GM13977 (cell line): ENCODE results near the gene COL4A1.

ENCODE experiments used
- DNase-seq: peaks from one replicate; pipeline ENCODE4 v3.0.0; 2012; ENCODE audit warnings: low spot score
- CTCF ChIP-seq: IDR thresholded peaks from 2 replicates; pipeline ENCODE4 v1.5.1; 2012; ENCODE audit warnings: mild to moderate bottlenecking, control low read depth; ENCODE audit not compliant: insufficient read depth; ENCODE audit errors: extremely low read depth, missing control alignments
- in situ Hi-C: fragments of 300-500 bp; cut with MboI; formaldehyde crosslinking; loops from one replicate; pipeline ENCODE4 v1.12.0; 2022; ENCODE audit warnings: low sequenced_read_pairs, low pct_unique_long_range_greater_than_20kb, mixed read lengths, inconsistent platforms; ENCODE audit not compliant: unreplicated experiment

The COL4A1 gene

GRCh38 chr13:110282316-110282841 is 24.6 kb downstream of the COL4A1 start:
- TF ChIP-seq CTCF: no peak
- in situ Hi-C loops: no loop called here
- DNase-seq: no peak

GRCh38 chr13:110281736-110282135 is 25.2 kb downstream of the COL4A1 start:
- in situ Hi-C loops: no loop called here
- no peak for DNase-seq
- no peak for TF ChIP-seq CTCF

GRCh38 chr13:110280985-110281688 is 25.8 kb downstream of the COL4A1 start:
- no peak for DNase-seq
- no peak for TF ChIP-seq CTCF
- in situ Hi-C loops: no loop called here

GRCh38 chr13:110280231-110280813 is 26.6 kb downstream of the COL4A1 start:
- in situ Hi-C loops: no loop called here
- TF ChIP-seq CTCF: no peak
- no peak for DNase-seq

GRCh38 chr13:110279684-110280083 is 27.3 kb downstream of the COL4A1 start:
- TF ChIP-seq CTCF: no peak
- in situ Hi-C loops: no loop called here

GRCh38 chr13:110278859-110279258 is 28.1 kb downstream of the COL4A1 start:
- DNase-seq: no peak
- in situ Hi-C loops: no loop called here
- TF ChIP-seq CTCF: no peak

More at GRCh38 chr13:110279684-110280083, 27.3 kb downstream of the COL4A1 start:
- no peak for DNase-seq
